DND-41 (cell line): Measurements from ENCODE around the gene UNC79.

Experiments
- ATAC-seq: fragments of 200-7000 bp; cut with Tn5 transposase; 3 replicates; pipeline ENCODE4 v1.9.1; 2021; ENCODE audit warnings: low read depth; ENCODE audit not compliant: insufficient read depth
- DNase-seq: peaks from one replicate; pipeline ENCODE4 v3.0.0-alpha.2; 2020
- H2AFZ ChIP-seq: 2 replicates; pipeline ENCODE4 v1.6.0; 2012; ENCODE audit warnings: low read depth, low read length
- H3K27ac ChIP-seq: 2 replicates; pipeline ENCODE4 v1.5.1; 2012; ENCODE audit warnings: low read length, inconsistent platforms
- H3K27me3 ChIP-seq: fragments of 200-600 bp; sonication (generic); 2 replicates; pipeline ENCODE4 v1.6.0; 2012; ENCODE audit warnings: low read length, mild to moderate bottlenecking, inconsistent platforms; ENCODE audit not compliant: insufficient read depth, poor library complexity
- H3K36me3 ChIP-seq: 2 replicates; pipeline ENCODE4 v1.5.1; 2012; ENCODE audit warnings: low read length, inconsistent platforms; ENCODE audit not compliant: insufficient read depth
- H3K4me1 ChIP-seq: 2 replicates; pipeline ENCODE4 v1.5.1; 2012; ENCODE audit warnings: mild to moderate bottlenecking, low read length; ENCODE audit not compliant: insufficient read depth
- H3K4me2 ChIP-seq: 2 replicates; pipeline ENCODE4 v1.6.0; 2012; ENCODE audit warnings: mild to moderate bottlenecking, moderate library complexity, low read length, inconsistent platforms; ENCODE audit not compliant: insufficient read depth
- H3K4me3 ChIP-seq, 2 experiments: fragments of 200-600 bp in 1 of 2; shearing (Covaris generic) in 1 of 2; 2 replicates each; pipeline ENCODE4 v1.5.1; 2012 to 2016; ENCODE audit warnings: inconsistent platforms in 2 of 2, low read length in 2 of 2, mild to moderate bottlenecking in 2 of 2, low read depth in 1 of 2, moderate library complexity in 1 of 2
- H3K79me2 ChIP-seq: 2 replicates; pipeline ENCODE4 v1.6.0; 2012; ENCODE audit warnings: low read length, inconsistent platforms; ENCODE audit not compliant: insufficient read depth
- H3K9ac ChIP-seq: 2 replicates; pipeline ENCODE4 v1.6.0; 2012; ENCODE audit warnings: low read depth, mild to moderate bottlenecking, inconsistent platforms, low read length, moderate library complexity
- H3K9me3 ChIP-seq: 2 replicates; pipeline ENCODE4 v1.5.1; 2012; ENCODE audit warnings: low read length, moderate library complexity, mild to moderate bottlenecking, inconsistent platforms; ENCODE audit not compliant: insufficient read depth, severe bottlenecking
- H4K20me1 ChIP-seq: 2 replicates; pipeline ENCODE4 v1.6.0; 2012; ENCODE audit warnings: low read length; ENCODE audit not compliant: insufficient read depth
- EZH2 ChIP-seq: IDR thresholded peaks from 3 replicates; pipeline ENCODE4 v1.6.1; 2012; ENCODE audit warnings: borderline replicate concordance, low read depth, mild to moderate bottlenecking, moderate library complexity, low read length, inconsistent platforms; ENCODE audit not compliant: severe bottlenecking
- TF ChIP-seq, protein P1 (sequence below): IDR thresholded peaks from 2 replicates; pipeline ENCODE4 v1.5.1; 2012; ENCODE audit warnings: borderline replicate concordance, low read length, moderate library complexity, mild to moderate bottlenecking; ENCODE audit not compliant: poor library complexity, severe bottlenecking; ENCODE audit errors: extremely low read depth

UNC79 gene

DNA sequence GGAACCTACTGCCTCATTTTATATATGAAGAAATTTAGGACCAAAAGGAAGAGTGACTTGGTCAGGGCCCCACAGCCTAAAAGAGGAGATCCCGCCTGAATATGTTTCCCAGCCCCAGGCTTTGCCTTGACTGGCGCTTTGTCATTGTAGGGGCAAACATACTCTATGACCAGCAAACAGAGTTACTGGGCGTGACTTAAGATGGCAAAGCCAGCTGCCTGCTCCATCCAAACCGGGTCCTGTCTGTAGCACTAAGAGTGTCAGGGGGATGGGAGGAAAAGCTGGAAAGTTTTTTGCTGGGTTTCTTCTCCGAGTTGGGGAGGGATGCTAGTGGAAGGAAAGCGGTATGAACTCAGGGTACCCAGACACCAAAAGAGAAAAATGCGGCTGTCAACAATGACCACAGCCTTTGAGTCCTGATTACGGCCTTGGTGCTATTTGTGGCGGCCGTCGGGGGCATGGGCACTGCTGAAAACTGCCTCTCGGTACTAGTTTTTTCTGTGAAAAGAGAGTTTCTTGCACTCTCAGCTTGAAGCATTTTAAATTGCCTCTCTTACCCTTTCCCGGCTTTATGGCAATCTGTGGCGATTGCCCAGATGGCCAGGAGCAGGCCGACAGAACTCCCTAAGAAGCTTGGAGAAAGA is 274.9 kb downstream of the UNC79 start:
- H3K9ac ChIP-seq: no peak overlapping the region
- no peaks in the 10 kb centered on the region for H3K4me1 ChIP-seq
- ATAC-seq: no peak
- TF ChIP-seq, protein P1, sequence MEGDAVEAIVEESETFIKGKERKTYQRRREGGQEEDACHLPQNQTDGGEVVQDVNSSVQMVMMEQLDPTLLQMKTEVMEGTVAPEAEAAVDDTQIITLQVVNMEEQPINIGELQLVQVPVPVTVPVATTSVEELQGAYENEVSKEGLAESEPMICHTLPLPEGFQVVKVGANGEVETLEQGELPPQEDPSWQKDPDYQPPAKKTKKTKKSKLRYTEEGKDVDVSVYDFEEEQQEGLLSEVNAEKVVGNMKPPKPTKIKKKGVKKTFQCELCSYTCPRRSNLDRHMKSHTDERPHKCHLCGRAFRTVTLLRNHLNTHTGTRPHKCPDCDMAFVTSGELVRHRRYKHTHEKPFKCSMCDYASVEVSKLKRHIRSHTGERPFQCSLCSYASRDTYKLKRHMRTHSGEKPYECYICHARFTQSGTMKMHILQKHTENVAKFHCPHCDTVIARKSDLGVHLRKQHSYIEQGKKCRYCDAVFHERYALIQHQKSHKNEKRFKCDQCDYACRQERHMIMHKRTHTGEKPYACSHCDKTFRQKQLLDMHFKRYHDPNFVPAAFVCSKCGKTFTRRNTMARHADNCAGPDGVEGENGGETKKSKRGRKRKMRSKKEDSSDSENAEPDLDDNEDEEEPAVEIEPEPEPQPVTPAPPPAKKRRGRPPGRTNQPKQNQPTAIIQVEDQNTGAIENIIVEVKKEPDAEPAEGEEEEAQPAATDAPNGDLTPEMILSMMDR: no peak
- TF ChIP-seq EZH2: no peak
- no peaks in the 10 kb centered on the region for H3K9me3 ChIP-seq
- no peak overlapping the region for H3K4me2 ChIP-seq
- H2AFZ ChIP-seq: no peak overlapping the region
- H3K27me3 ChIP-seq: peaks cover 9% of the 10 kb centered on the region
- H3K36me3 ChIP-seq: no peaks in the 10 kb centered on the region
- H4K20me1 ChIP-seq: no peaks in the 10 kb centered on the region
- DNase-seq: no peak
- no peak overlapping the region for H3K4me3 ChIP-seq
- H3K27ac ChIP-seq: no peak overlapping the region
- no peaks in the 10 kb centered on the region for H3K79me2 ChIP-seq

DNA sequence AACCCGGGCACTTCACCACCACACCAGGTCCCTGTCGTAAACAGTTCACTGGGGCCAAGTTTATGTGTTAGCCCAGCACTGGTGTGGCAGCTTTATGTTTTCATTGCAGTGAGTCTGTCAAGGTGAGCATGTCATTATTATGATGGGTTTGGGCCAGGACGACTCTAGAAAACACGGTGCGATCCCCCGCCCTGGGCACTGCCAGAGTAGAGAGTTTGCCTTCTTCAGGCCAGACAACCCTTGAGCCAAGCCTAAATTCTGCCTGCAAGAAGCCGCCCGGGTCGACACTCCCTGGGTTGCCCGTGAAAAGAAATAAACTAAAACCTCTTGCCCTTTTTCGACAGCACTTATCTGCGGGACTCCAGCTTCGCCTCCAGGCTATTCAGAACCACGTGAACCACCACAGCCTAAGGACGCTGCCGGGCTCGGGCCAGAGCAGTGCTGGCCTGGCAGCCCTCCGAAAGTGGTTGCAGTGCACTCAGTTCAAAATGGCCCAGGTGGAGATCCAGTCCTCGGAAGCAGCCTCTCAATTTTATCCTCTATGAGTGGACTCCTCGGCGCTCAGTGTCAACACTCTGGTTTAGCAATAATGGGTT is 275.7 kb downstream of the UNC79 start:
- Histone ChIP-seq H3K4me3 (no peak overlapping the region), H3K4me1 (no peaks in the 10 kb centered on the region), H2AFZ (no peak overlapping the region), H3K9me3 (no peaks in the 10 kb centered on the region), H4K20me1 (no peaks in the 10 kb centered on the region), H3K79me2 (no peaks in the 10 kb centered on the region), H3K27me3 (peaks cover 9% of the 10 kb centered on the region), H3K4me2 (no peak overlapping the region), H3K9ac (no peak overlapping the region), H3K27ac (no peak overlapping the region), H3K36me3 (no peaks in the 10 kb centered on the region)
- TF ChIP-seq, protein P1: no peak
- TF ChIP-seq EZH2: no peak
- ATAC-seq (no peak), DNase-seq (no peak)

DNA sequence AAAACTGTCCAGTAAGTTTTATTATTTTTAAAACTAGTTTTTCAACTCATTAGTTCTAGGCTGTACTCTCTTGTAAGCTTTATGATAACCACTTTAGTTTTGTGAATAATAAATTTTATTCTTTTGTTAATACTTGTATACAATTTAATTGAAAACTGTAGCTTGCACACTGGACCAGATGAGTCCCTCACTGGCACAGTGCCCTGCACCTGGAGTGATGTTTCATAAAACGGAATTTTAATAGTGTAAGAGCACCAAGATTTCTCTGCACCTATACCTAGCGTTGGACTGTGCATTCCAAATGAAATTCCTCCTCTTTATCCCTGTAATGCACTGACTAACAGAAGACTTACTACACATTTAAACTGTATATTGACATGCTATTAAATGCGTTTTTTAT is 276.7 kb downstream of the UNC79 start:
- DNase-seq: no peak
- Histone ChIP-seq H3K27ac (no peak overlapping the region), H2AFZ (no peak overlapping the region), H3K9ac (no peak overlapping the region), H3K9me3 (no peaks in the 10 kb centered on the region), H3K36me3 (no peaks in the 10 kb centered on the region), H3K27me3 (peaks cover 9% of the 10 kb centered on the region), H3K4me3 (no peak overlapping the region), H4K20me1 (no peaks in the 10 kb centered on the region), H3K4me2 (no peak overlapping the region), H3K4me1 (no peaks in the 10 kb centered on the region), H3K79me2 (no peaks in the 10 kb centered on the region)
- ATAC-seq: no peak
- TF ChIP-seq, protein P1: no peak
- no peak for TF ChIP-seq EZH2
